NCI-H2107 treated with DMSO at 0.1 percent for 48 hours (cell line): ENCODE measurements around the gene PRR5L.
"Not testable (repeated sequence)": the region's sequence is repeated elsewhere in the genome, so short reads cannot be mapped to it uniquely, and the experiment has no call there.

ENCODE experiments used
- DNase-seq: peaks from one replicate; lab custom pipeline; 2025; ENCODE audit not compliant: unreplicated experiment; lab: John Stamatoyannopoulos, UW

Gene PRR5L

DNA sequence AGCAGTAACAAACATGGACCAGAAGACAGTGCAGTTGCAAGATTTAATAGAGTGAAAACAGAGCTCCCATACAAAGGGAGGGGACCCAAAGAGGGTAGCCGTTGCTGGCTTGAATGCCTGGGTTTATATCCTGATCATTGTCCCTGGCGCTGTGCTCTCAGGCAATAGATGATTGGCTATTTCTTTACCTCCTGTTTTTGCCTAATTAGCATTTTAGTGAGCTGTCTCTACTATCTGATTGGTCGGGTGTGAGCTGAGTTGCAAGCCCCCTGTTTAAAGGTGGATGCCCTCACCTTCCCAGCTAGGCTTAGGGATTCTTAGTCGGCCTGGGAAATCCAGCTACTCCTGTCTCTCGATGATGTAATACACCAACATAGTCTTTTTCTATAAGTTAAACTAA, 29.3 kb downstream of the PRR5L start:
- DNase-seq: not testable (repeated sequence)

DNA sequence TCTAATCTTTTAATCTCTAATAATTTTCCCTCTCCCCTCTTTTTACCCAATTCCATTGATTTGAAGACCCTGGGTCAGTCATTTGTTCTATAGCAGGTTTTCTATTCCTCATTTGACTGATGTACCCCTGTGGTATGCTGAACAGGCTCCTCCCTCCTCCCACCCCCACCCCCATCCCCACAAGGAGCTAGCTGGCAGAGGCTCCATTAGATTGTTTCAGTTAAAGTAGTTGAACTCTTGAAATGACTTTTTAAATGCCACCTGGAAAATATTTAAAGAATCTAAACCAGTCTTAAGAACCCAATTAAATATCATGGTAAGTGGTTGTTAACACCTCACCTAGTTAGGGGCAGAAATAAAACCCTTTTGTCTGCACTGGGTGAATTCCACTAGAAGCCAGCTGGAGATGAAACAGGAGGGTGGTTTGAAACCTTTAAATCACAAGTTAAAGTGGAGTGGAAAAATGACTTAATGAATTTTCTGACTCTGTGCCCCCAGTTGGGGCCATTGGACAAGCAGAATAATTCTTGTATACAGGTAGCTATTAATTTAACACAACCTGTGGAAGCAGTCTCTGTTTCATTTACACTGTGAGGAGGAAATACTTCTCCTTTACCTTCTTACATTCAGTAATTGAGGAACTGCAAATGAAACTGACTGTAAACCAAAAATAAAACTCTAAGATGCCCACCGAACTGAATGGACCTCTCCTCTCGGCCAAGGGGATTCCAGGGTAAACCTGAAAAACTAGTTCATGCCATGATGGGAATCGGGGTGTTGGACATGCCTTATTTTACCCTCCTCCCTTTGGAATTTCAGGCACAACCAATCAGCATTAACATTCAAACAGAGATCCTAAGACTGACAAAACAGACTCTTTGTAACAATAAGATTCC, 30.7 kb downstream of the PRR5L start:
- no peak for DNase-seq

DNA sequence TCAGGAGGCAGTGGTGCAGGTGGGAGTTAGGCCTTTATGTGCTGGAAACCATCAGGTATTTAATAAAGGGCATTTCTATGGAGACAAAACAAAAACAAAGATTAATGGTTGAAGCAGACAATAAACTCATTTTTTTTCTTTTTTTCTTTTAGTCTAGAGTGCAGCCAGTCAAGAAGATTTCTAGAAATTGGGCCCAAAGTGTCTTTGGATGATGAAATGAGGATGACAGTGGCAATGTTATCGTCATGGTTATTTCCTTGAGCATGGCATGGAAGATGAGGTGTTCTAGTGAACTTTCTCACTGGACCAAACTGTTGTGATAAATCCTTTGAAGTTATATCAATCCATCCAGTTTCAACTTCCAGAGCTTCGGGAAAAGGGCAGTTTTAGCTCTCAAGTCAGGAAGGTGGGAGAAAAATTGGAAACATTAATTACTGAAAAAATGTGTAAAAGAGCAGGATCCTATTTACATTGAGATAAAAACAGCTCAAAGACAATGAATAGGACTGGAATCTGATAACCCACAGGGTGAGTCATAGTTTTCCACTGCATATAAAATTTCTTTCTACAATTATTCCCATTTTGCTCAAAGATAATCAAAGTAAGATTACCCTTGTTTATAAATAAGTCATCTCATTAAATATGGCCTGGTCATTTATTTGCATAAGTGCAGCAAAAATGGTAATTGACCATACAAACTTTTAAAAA, 33.0 kb downstream of the PRR5L start:
- no peak for DNase-seq

DNA sequence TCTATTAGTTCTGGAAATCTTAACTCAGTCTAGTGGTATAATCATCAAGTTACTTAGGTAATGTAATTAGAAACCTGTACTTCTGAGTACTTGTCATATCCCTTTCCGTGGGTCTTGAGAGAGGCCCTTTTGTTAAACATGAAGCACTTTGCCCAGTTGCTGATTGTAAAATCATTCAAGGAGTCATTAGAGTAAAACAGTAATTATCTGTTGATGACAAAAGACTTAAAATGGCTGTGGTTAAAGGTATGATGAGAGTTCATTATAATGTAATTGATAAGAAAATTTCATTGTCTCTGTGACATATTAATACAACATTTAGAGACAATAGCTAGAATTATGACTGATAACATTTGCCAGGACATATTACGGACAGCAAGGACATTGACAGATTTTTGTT, 34.3 kb downstream of the PRR5L start:
- peak; percentile 28 for DNase-seq

DNA sequence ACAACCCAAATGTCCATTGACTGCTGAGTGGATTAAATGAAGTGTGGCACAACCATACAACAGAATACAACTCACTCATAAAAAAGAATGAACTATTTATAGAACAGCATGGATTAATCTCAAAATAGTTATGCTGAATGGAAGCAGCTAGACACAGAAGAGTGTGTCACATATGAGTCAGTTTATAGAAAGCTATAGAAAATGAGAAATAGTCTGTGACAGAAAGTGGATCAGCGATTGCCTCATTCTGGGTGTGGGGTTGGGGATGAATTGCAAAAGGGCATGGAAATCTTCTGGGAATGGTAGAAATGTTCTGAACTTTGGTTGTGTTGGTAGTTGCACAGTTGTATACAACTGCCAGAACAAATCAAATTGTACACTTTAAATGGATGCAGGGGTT, 37.4 kb downstream of the PRR5L start:
- DNase-seq: no peak

DNA sequence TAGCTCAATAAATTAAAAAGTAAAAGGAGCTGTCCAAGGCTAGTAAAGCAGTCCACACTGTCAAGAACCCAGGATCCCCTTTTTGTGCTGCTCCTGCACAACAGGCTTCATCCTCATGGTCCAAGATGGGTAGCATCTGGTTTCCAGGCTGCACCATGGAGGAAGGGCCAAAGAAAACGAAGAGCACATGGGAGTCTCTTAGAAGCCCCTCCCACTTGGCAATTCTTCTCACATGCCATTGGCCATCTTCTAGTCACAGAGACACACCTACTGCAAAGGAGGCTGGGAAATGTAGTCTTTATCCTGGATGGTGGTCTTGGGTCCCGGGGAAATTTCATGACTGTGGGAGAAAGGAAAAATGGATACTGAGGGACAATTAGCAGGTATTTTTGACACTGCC, 37.8 kb downstream of the PRR5L start:
- no peak for DNase-seq

DNA sequence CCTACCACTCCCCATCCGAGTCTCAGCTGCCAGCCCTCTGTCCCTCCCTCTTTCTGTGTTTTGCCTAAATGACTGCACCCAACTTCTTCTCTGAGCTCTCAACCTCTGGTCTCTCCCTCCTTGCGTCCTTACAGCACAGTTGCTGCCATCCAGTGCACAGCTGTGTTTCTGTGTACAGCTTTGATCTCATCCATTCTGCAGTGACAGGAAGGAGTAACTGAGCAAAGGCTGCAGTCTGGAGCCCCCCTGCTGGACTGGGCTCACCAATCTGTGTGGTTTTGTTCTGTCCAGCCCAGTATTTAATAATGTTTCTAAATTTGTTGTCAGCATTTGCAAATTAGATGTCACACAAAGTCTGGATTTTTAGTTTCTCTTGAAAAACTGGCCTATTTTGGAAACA, 43.8 kb downstream of the PRR5L start:
- no peak for DNase-seq

DNA sequence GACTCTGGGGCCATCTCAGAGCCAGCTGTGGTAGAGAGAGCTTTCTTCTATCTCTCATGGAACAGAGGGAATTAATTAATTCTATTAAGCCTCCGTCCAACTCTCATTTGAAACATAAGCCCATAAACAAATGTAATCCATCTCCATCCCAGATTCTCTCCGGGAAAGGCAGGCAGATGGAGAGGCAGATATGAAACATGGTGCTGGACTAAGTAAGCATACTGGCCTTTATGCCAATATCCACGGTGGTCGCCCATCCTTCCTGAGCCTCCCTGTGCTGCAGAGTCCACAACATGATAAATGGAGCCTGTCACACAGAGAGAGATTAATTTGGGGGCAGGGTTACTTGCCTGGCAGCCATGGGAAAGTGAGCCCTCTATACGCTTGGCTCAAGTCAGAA, 44.8 kb downstream of the PRR5L start:
- no peak for DNase-seq

DNA sequence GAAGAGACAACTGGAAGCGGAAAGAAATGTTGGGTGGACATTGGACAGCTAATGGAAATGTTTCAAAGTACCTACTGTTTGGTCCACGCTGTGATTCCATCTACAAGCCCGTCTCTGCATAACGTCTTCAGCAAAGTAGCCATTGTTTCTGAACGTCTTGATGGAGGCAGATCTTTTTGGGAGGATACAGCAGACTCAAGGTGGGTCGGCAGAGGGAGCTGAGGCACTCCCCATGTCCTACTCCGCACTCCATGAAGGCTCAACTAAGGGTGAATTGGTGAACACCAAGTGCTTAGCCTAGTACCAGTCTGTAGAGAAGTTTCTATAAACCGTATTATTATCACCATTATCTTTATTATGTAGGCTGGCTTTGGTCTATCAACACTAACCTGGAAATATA, 45.8 kb downstream of the PRR5L start:
- no peak for DNase-seq

DNA sequence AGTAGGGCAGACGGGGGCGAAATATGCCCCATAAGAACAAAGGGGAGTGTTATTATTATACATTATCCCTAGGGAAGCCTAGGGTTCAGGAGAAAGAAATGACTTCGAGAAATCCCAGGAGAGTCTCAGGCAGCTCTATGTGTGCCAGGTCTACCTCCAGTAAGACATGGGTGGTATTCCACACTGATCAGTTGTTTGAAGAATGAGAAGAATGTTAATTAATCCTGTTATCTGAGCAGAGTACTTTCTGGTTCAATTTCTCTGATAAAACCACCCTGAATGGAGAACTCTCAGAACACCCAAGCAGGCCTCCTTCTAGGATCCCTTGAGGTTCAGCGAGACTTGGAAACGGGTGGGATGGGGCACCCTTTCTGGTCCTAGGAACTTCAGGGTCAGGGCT, 46.2 kb downstream of the PRR5L start:
- no peak for DNase-seq

DNA sequence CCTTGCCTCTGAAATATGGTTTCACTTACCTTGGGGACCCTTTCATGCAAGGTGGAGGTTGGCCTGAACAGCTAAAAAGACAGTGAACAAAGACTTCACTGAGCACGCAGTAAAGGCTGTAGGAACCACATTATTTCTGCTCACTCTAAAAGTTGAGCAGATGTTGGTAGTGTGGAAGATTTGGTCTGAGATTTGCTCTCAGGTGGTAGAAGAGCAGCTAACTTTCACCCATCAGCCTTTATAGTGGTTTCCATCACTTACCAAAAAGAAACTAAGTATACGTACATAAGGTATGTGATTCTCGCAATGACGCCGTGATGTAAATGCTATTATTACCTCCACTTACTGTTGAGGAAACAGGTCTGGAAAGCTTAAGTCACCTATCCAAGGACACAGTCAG, 47.3 kb downstream of the PRR5L start:
- DNase-seq: no peak

DNA sequence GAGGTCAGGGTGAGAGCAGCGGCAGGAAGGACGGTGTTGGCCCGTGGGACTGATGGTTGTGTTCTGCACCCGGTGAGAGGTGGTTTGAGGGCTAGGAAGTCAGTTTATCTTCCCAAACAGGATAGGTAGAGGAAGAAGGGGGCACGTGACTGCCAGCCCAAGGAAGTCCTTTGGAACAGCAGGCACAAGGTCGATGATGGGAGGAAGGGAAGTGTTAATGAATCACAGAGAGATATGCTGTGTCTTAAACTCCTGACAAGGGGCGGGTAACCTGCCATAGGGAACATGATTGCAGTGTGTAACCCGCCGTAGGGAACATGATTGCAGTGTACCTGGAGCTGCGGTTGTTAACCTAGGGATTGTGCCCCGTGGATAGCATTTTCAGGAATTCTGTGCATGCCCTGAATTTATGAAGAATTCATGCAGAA, 49.0 kb downstream of the PRR5L start:
- no peak for DNase-seq

DNA sequence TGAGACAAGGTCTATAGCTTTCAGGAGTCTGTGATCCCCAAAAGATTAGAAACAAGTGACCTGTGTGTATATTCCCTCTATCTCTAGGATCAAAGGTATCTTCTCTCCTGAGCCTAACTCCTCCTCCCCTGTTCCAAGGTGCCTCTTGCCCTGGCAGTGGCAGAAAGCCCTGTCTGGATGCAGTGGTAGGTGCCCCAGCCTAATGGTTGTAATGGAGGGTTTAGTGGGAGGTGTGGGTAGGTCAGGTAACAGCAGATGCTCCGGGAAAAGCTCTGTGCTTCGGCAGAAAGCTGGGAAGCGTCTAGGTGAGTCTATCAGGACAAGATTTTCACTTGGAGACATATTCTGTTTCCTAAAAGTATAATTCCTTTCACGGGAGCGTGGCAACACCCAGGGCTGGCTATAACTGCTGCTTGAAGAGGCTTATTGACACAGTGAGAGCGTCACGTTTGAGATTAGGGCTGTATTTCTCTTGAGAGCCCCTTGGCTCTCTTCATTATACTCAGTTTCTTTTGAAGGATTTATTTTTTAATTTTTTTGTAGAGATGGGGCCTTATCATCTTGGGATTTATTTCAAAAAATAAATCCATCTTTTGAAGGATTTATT, 49.5 kb downstream of the PRR5L start:
- DNase-seq: no peak

DNA sequence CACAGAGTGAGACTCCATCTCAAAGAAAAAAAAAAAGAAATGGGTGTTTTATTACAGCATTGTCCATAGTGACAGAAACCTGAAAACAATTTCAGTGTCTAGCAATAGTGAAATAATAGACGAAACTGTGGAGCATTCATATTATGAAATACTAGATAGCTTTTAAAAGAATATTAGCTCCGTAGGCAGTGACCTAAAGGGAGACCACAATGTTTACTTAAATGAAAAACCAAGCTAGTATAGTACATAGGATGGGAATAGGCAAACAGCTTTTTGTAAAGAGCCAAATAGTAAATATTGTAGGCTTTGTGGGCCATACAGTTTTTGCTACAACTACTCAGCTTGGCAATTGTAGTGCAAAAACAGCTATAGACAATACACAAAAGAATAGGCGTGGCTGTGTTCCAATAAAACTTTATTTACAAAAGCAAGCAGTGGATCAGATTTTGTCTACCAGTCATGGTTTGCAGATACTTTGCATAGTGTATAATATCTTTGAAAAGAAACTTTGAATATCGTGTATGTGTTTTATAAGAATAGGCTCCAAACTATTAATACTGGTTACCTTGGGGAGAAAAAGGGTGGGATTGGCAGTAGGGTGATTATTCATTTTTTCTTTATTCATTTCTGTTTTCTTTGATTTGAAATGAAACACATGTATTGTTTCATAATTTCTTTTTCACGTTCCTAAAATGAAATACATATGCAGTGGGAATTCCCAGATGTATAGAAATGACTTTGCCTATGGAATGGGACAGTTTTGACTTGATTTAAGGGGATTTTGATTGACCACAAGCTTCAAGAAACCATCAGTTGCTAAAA, 50.7 kb downstream of the PRR5L start:
- peak; percentile 40 for DNase-seq

DNA sequence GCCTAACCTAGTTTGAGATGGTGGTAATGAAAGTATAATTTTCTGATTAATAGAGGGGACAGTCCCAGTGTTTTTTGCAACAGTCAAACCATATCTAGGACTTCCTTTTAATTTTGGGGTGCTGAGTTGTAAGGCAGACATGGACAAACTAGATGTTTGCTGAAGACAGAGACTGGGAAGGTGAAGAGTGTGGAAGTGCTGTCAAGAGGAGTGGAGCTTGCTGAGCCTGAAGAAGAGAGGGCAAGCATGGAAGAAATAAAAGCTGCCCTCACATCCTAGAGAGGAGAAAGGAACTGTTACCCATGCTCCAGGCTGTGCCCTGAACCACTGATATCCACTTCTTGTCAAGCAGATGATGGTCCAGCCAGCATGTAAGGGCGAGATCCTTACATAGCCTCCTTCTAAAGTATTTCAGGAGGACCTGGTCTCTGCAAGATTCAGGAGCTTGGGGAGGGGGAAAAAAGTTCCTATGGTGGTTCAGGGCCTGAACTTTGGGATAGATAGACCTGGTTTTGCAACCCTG, 51.4 kb downstream of the PRR5L start:
- no peak for DNase-seq

DNA sequence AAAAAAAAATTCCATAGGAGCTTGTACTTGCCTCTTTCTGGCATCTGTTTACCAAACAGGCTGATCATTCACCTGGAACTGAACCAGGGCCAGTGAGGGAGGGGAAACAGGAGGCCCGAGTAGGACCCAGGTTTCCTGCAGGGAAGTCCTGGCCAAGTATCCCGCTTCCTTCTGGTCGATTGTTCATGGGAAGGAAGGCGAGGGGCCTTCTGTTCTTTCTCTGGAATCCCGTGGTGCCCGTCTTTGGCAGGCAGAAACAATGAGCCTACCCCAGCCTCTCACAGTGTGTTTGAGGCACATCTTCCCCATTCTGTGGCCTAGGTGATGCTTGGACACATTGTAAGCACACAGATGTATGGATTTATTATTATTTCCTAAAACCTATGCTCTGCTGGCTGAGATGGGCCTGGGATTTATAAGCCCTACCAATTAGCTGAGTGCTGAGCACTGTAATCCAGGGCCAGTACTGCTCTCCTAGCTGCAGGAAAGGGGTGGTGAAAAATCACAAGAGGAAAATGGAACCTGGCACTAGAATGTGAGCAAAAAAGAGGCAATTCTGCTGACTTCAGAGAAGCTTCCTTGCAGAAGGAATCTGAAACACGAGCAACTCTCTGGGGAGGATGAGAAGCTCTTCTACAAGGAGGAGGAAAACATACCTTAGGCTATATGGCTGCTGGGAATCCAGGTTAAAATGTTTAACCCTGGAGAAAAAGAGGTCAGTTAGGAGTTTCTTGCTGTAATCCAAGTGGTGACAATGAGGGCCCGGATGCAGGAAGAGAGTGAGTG, 53.5 kb downstream of the PRR5L start:
- no peak for DNase-seq

DNA sequence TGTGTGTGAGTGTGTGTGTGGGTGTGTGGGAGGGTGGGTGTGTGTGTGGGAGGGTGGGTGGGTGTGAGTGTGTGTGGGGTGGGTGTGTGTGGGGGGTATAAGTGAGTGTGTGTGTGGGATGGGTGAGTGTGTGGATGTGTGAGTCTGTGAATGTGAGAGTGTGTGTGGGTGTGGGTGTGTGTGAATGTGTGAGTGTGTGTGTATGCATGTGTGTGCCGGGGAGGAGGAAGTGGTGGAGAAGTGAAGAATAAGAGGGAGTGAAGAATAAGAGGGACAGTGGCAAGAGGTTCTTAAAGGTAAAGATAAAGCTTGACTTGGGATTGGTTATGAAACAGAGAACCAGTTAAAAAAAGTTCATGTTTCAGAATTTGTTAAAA, 54.0 kb downstream of the PRR5L start:
- DNase-seq: no peak

DNA sequence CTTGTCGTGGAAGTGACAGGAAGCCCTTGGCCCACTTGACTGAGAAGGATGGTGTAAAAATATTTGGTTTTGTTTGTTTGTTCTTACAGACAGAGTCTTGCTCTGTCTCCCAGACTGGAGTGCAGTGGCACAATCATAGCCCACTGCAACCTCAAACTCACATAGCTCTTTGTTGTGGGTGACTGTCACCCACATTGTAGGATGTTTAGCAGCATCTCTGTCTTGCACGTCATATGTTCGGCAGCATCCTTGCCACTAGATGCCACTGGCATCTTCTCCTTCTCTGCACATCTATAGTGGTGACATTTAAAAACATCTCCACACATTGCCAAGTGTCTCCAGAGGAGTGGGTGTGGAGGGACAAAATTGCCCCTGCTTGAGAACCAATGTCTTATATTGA, 56.8 kb downstream of the PRR5L start:
- DNase-seq: no peak

DNA sequence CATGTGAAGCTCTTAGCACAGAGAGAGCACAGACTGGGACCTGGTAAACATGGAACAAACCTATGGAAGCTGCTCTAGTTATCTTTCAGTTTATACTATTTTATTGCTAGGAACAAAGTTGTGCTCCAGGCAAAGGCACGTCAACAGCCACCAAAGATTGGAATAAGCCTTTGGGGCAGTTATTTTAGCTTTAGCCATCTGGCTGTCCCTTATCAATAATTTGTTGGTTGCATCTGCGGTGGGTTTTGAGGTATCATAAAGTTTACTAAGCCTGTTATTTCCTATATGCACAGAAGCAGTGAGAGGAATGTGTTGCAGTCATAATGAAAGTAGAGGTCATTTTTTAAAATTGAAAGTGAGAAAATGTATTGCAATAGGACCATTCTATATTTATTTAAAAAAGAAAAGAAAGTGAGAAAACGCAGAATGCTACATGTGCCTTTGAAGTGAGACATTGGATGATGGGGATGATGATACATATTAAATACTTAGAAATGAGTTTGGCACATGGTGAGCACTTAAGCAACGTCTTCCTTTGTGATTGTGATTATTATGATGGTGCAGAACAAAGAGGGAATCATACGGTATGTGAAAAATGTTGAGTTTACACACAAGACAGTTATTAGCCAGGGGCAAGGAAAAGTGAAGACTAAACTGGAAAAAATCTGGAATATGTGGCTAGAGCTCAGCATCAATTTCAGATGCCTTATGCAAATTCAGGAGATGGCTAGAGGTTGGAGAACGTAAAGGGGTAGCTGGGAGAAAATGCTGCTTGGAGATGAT, 58.3 kb downstream of the PRR5L start:
- no peak for DNase-seq
